ENCODE measurements around the gene ROBO1.

- TF ChIP-seq, protein P1, sequence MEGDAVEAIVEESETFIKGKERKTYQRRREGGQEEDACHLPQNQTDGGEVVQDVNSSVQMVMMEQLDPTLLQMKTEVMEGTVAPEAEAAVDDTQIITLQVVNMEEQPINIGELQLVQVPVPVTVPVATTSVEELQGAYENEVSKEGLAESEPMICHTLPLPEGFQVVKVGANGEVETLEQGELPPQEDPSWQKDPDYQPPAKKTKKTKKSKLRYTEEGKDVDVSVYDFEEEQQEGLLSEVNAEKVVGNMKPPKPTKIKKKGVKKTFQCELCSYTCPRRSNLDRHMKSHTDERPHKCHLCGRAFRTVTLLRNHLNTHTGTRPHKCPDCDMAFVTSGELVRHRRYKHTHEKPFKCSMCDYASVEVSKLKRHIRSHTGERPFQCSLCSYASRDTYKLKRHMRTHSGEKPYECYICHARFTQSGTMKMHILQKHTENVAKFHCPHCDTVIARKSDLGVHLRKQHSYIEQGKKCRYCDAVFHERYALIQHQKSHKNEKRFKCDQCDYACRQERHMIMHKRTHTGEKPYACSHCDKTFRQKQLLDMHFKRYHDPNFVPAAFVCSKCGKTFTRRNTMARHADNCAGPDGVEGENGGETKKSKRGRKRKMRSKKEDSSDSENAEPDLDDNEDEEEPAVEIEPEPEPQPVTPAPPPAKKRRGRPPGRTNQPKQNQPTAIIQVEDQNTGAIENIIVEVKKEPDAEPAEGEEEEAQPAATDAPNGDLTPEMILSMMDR (IDR thresholded peaks at IDR 0.05): no peak
- TF ChIP-seq POLR2A (IDR thresholded peaks at IDR 0.05): no peak
Observed at GRCh38 chr3:78798266-78798832, 969.4 kb downstream of the ROBO1 start.
